MM.1S (cell line): ENCODE data around the gene PIH1D1.

ENCODE experiments used
- CTCF ChIP-seq: fragments of 300-600 bp; sonication (generic); IDR thresholded peaks from 2 replicates; pipeline ENCODE4 v1.5.1; 2016; ENCODE audit warnings: antibody characterized with exemption, low read length, mixed read lengths
- EZH2 ChIP-seq: fragments of 300-600 bp; sonication (generic); optimal IDR thresholded peaks from 2 replicates; pipeline ENCODE3; 2017; ENCODE audit warnings: low read depth, mild to moderate bottlenecking, antibody characterized with exemption, low read length, mixed read lengths
- EZH2phosphoT487 ChIP-seq: fragments of 300-600 bp; sonication (generic); IDR thresholded peaks from 2 replicates; pipeline ENCODE4 v1.6.1; 2018; ENCODE audit warnings: antibody characterized with exemption, low read length

GRCh38 chr19:49434907-49435583 lies 16.6 kb downstream of the PIH1D1 start:
- TF ChIP-seq CTCF, result no peak
- TF ChIP-seq EZH2, result no peak
- no peak for TF ChIP-seq EZH2phosphoT487
